ENCODE data around the gene TMEM192.

DNA sequence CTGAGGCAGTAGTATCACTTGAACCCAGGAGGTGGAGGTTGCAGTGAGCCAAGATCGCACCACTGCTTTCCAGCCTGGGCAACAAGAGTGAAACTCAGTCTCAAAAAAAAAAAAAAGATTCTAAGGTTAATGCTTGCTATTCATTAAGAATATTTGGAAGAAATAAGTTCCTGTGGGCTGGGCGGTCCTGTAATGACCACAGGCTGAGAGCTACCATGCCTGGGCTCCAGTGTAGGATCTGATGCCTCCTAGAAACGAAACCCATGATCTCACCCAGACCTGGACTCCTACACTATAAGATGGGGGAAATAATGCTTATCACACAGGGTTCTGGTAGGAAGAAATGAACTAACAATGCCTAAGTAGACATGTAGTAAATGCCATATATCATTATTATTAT lies 17.8 kb downstream of the TMEM192 start:
- TF ChIP-seq POLR2A (IDR thresholded peaks at IDR 0.05; ENCODE audit: low read depth, low read length): no peak
- TF ChIP-seq, protein P1, sequence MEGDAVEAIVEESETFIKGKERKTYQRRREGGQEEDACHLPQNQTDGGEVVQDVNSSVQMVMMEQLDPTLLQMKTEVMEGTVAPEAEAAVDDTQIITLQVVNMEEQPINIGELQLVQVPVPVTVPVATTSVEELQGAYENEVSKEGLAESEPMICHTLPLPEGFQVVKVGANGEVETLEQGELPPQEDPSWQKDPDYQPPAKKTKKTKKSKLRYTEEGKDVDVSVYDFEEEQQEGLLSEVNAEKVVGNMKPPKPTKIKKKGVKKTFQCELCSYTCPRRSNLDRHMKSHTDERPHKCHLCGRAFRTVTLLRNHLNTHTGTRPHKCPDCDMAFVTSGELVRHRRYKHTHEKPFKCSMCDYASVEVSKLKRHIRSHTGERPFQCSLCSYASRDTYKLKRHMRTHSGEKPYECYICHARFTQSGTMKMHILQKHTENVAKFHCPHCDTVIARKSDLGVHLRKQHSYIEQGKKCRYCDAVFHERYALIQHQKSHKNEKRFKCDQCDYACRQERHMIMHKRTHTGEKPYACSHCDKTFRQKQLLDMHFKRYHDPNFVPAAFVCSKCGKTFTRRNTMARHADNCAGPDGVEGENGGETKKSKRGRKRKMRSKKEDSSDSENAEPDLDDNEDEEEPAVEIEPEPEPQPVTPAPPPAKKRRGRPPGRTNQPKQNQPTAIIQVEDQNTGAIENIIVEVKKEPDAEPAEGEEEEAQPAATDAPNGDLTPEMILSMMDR (IDR thresholded peaks at IDR 0.05; ENCODE audit: extremely low read depth in 1 of 2, insufficient read depth in 1 of 2, low read depth in 1 of 2, low read length in 2 of 2): no peak
- TF ChIP-seq POLR2AphosphoS5 (IDR thresholded peaks at IDR 0.05; ENCODE audit: insufficient read depth, low read depth, low read length): no peak
